Spleen (tissue), 7 donors: Measurements from ENCODE around the gene QSOX1.

ENCODE experiments used
- POLR2A ChIP-seq, 3 donors: fragments of 450-650 bp; IDR thresholded peaks; one replicate each; pipeline ENCODE4 v1.5.1; 2017; ENCODE audit warnings: antibody characterized with exemption in 3 of 3, mild to moderate bottlenecking in 1 of 3
- POLR2AphosphoS5 ChIP-seq, 3 donors: sonication (generic); formaldehyde crosslinking; IDR thresholded peaks; one replicate each; pipeline ENCODE4 v1.5.1; 2017; ENCODE audit warnings: antibody characterized with exemption in 3 of 3
- TF ChIP-seq, protein P1 (sequence below), 11 experiments: fragments of 200-600 bp in 7 of 11; fragments of 450-650 bp in 4 of 11; sonication (generic) in 4 of 11; IDR thresholded peaks in 8 of 11; conservative IDR thresholded peaks in 3 of 11; 1 replicate in 7 of 11; 2 replicates in 4 of 11; pipeline versions ENCODE4 v1.4.0 to v1.8.0; 2016 to 2021; ENCODE audit warnings: antibody characterized with exemption in 11 of 11, inconsistent platforms in 4 of 11, mild to moderate bottlenecking in 1 of 11
- donor health status: DM: no; HTN: no; CAD: no; lungs with moderate emphysema.
- donor health status: DM: no; HTN: no; CAD: no.
- donor health status: DM: no; HTN: no; CAD: no.

DNA sequence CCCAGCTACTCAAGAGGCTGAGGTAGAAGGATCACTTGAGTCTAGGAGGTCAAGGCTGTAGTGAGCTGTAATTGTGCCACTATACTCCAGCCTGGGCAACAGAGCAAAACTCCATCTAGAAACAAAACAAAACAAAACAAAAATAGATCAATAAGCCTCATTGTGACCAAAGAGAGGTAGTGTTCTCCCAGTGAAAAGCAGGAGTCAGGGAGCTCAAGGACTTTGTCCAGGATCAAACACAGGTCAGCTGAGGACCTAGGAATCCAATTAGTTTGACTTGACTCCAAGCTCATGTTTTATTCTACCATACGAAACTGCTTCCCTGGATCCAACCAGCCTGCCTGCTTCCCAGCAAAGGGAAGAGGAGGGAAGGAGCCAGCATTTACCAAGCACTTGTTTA is 21.5 kb upstream of the QSOX1 start:
- TF ChIP-seq, protein P1, sequence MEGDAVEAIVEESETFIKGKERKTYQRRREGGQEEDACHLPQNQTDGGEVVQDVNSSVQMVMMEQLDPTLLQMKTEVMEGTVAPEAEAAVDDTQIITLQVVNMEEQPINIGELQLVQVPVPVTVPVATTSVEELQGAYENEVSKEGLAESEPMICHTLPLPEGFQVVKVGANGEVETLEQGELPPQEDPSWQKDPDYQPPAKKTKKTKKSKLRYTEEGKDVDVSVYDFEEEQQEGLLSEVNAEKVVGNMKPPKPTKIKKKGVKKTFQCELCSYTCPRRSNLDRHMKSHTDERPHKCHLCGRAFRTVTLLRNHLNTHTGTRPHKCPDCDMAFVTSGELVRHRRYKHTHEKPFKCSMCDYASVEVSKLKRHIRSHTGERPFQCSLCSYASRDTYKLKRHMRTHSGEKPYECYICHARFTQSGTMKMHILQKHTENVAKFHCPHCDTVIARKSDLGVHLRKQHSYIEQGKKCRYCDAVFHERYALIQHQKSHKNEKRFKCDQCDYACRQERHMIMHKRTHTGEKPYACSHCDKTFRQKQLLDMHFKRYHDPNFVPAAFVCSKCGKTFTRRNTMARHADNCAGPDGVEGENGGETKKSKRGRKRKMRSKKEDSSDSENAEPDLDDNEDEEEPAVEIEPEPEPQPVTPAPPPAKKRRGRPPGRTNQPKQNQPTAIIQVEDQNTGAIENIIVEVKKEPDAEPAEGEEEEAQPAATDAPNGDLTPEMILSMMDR (IDR thresholded peaks at IDR 0.05 in 8 of 11, conservative IDR thresholded peaks at IDR 0.05 in 3 of 11): no peak
- no peak for TF ChIP-seq POLR2A (IDR thresholded peaks at IDR 0.05)
- TF ChIP-seq POLR2AphosphoS5 (IDR thresholded peaks at IDR 0.05): no peak
